Measurements from ENCODE around the gene DPP10. TPM values are rescaled to one million over a fixed set of nuclear protein-coding genes. Genes with fewer than 3 reads are reported as not detected.

DPP10 gene
- total and polyA plus RNA-seq, 10 of the 15 experiments (the other 5 are each of a cell fraction or from before 2014, with no cell fraction given) = not detected

DNA sequence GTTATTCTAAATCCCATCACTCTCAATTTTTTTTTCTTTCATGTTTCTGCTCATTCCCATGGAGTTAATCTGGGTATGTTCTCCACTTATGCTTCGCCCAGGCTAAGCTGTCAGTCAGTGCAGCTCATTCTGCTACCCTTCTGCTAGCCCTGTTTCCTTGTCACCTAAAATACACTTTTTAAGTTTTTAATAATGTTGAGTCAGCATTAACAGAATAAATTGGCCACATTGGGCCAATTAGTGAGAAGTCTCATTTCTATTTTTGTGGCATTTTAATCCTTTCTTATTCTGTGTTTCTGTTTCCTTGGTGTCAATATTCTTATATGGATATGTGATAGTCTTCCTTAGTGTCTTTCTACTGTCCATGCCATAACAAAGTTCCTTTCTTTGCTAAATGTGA, 1126.2 kb downstream of the DPP10 start:
- ChIA-PET RAD21 (ENCODE audit: unreplicated experiment) (no interaction called here), SMC1A (ENCODE audit: uncharacterized antibody, unreplicated experiment) (no interaction called here), POLR2A (no interaction called here), CTCF (no interaction called here)
- WGBS (ENCODE audit: insufficient coverage, insufficient replicate concordance, low lambda C conversion rate, missing lambda C conversion rate) = 0% methylated on average over 1 of the region's 1 CpG
- FAIRE-seq (no peak), DNase-seq (ENCODE audit: low read depth, low spot score) (no peak), ATAC-seq (no peak)
- in situ Hi-C loops (cut with MboI) = no loop called here
- Histone ChIP-seq H2AFZ (ENCODE audit: control insufficient read depth, low read depth, low read length) (no peak overlapping the region), H4K20me1 (ENCODE audit: control insufficient read depth, insufficient read depth) (no peaks in the 10 kb centered on the region), H3K27me3 (replicated peaks in 1 of 2; ENCODE audit: control insufficient read depth in 2 of 2, insufficient read depth in 2 of 2, low read length in 1 of 2) (no peaks in the 10 kb centered on the region), H3K4me3 (no peak overlapping the region), H3K79me2 (ENCODE audit: control insufficient read depth, insufficient read depth, low read length) (no peaks in the 10 kb centered on the region), H3K9ac (ENCODE audit: control insufficient read depth, insufficient read depth, low read length) (no peak overlapping the region), H3K4me2 (ENCODE audit: control insufficient read depth, insufficient read depth) (no peak overlapping the region), H3K27ac (ENCODE audit: control insufficient read depth, insufficient read depth) (no peak overlapping the region), H3K4me1 (ENCODE audit: control insufficient read depth, insufficient read depth, low read length) (no peaks in the 10 kb centered on the region), H3K36me3 (ENCODE audit: control insufficient read depth in 2 of 2, insufficient read depth in 2 of 2, low read length in 1 of 2) (no peaks in the 10 kb centered on the region), H3K9me3 (replicated peaks; ENCODE audit: control insufficient read depth, insufficient read depth, low read length) (no peaks in the 10 kb centered on the region)
- BruUV-seq (replicated peaks) = no TSS peak
- TF ChIP-seq RUNX3 (IDR thresholded peaks at IDR 0.05; ENCODE audit: low read length) (no peak), HSF1 (IDR thresholded peaks at IDR 0.05; ENCODE audit: low read depth, low read length) (no peak), EP300 (IDR thresholded peaks at IDR 0.05; ENCODE audit: borderline replicate concordance in 1 of 2, control insufficient read depth in 1 of 2, low read depth in 2 of 2, low read length in 2 of 2) (no peak), RFX5 (IDR thresholded peaks at IDR 0.05; ENCODE audit: low read depth, low read length) (no peak), ZNF217 (IDR thresholded peaks at IDR 0.05) (no peak), ZNF207 (IDR thresholded peaks at IDR 0.05; ENCODE audit: borderline replicate concordance) (no peak), MAX (IDR thresholded peaks at IDR 0.05; ENCODE audit: low read depth, low read length) (no peak), RAD51 (IDR thresholded peaks at IDR 0.05) (no peak), IKZF2 (IDR thresholded peaks at IDR 0.05) (no peak), PML (IDR thresholded peaks at IDR 0.05; ENCODE audit: low read length) (no peak)
- TF ChIP-seq, protein P1, sequence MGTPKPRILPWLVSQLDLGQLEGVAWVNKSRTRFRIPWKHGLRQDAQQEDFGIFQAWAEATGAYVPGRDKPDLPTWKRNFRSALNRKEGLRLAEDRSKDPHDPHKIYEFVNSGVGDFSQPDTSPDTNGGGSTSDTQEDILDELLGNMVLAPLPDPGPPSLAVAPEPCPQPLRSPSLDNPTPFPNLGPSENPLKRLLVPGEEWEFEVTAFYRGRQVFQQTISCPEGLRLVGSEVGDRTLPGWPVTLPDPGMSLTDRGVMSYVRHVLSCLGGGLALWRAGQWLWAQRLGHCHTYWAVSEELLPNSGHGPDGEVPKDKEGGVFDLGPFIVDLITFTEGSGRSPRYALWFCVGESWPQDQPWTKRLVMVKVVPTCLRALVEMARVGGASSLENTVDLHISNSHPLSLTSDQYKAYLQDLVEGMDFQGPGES (IDR thresholded peaks at IDR 0.05) = no peak
- TF ChIP-seq, protein P2, sequence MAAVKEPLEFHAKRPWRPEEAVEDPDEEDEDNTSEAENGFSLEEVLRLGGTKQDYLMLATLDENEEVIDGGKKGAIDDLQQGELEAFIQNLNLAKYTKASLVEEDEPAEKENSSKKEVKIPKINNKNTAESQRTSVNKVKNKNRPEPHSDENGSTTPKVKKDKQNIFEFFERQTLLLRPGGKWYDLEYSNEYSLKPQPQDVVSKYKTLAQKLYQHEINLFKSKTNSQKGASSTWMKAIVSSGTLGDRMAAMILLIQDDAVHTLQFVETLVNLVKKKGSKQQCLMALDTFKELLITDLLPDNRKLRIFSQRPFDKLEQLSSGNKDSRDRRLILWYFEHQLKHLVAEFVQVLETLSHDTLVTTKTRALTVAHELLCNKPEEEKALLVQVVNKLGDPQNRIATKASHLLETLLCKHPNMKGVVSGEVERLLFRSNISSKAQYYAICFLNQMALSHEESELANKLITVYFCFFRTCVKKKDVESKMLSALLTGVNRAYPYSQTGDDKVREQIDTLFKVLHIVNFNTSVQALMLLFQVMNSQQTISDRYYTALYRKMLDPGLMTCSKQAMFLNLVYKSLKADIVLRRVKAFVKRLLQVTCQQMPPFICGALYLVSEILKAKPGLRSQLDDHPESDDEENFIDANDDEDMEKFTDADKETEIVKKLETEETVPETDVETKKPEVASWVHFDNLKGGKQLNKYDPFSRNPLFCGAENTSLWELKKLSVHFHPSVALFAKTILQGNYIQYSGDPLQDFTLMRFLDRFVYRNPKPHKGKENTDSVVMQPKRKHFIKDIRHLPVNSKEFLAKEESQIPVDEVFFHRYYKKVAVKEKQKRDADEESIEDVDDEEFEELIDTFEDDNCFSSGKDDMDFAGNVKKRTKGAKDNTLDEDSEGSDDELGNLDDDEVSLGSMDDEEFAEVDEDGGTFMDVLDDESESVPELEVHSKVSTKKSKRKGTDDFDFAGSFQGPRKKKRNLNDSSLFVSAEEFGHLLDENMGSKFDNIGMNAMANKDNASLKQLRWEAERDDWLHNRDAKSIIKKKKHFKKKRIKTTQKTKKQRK (IDR thresholded peaks at IDR 0.05; ENCODE audit: low read depth, low read length) = no peak
- intact Hi-C loops (cut with micrococcal nuclease; ENCODE audit: unreplicated experiment) = no loop called here

Data from GM12878 (cell line).